GM21447 (cell line): ENCODE measurements around the gene DOCK2.

Source experiments
- ATAC-seq: cut with Tn5 transposase; IDR thresholded peaks from one replicate; pipeline ENCODE4 v1.9.1; 2021; ENCODE audit not compliant: unreplicated experiment

Gene DOCK2

DNA sequence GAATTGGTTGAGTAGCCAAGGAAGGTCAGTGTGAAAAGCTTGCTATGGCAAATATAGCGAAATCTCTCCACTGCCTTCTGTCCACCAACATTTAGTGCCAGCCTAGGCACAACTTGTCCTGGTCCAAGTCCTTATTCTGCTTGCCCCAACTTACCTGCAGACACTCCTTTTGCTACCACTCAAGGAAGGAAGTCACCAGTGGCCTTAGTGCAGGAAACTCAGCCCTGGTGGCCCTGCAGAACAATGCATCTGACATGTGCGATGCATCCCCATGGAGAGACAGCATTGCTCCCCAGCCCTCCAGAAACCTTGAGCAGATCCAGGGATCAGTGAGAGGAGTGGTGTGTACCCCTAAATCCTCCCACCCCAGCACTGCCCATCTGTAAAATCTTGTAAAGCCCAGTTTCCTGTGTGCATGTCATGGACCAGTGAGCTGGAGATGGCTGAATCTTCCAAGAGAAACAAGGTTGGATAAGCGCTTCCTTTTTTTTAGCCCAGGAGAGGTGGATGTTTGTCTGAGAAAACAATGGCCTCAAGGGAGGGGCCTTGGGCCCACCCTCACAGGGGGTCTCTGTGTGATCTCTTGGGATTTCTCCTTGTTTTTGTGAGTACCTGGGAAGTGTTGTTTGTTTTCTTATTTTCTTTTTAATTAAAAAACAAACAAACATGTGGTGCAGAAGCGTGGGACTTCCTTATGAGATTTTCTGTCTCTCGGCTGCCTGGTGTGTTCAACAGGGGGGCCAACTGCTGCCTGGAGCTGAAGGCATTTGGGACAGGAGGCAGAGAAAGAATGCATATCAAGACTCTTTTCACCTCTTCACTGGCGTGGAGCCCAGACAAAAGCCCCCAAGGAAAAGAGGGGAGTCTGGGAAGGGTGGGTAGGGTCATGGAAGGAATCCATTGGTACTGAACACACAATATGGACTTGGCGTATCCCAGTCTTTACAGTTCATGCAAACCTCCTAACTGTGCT lies 472.3 kb downstream of the DOCK2 start:
- ATAC-seq: no peak

- no peak for ATAC-seq
These were observed 473.5 kb downstream of the DOCK2 start for GRCh38 chr5:170110403-170111087.

DNA sequence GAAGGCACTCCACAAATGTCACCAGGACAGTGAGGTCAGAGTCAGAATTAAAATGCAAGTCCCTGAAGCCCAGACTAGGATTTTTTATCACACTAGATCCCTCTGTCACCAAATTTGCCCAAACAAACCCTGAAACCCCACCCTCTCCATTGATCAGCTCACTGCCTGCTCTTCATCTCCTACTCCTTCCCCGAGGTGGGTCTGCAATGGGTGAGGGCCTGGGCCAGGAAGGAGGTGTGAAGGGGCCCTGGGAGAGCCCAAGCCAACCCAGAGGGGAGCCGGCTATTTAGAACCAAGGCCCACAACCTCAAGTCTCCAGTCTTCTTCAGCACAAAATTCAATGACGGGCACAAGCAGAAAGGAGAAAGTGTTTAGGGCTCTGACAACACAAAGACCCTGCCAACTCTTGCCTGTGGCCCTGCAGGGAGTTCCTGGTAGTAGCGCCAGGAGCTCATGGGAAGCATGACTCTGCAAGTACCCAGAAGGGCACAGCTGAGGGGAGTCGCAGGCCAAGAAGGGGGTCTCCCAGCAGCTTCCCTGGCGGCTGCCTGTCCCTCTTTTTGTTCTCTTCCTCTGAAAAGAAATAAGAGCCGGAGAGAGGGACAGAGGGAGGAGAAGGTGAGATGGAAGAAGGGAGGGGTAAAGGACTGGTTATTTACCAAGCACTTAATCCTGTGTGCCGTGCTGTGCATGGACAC lies 474.2 kb downstream of the DOCK2 start:
- no peak for ATAC-seq

DNA sequence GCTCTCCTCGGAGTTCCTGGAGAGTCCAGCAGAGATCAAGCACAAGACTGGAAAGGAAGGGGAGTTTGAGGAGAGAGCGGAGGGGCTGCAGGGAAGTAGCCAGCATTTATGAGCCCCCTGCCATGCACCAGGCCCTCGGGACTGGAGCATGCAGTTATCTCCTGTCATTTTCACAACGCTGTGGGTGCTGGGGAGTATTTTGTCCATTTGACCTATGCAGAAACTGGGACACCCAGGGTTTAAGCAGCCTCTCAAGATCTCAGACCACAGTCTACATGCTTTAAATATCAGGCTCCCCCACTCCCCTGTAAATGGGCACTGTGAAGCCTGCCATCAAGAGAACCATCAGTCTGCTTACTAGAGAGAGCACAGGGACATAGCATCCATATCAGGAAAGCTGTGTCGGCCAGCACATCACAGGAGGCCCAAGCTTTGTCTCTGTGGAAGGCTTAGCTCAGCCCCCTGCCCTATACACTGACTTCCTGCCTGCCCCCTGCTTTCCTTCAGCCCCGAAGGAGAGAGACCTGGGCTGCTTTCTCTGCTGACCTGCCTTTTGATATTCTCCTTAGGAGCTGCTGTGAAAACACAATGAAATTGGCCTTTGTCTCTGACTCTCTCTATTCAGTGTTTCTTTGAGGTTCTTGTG lies 475.9 kb downstream of the DOCK2 start:
- ATAC-seq: no peak

GRCh38 chr5:170113522-170113900 lies 476.4 kb downstream of the DOCK2 start:
- no peak for ATAC-seq

DNA sequence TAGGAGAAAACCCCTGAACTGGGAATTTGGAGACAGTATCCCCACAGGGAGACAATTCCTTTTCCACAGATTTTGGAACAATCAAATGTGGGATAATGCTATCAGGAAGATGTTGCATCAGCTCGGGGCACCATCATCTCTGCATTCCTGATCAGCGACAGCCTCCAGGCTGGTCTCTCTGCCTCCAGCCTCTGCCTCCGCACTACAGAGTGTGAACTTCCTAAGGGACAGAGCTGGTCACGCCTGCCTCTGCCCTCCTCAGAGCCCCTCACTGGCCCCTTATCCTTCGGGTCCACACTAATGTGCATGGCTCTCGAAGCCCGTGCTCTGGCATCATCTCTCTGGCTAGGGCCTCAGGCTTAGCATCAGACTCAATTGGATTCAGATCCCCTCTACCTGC lies 477.2 kb downstream of the DOCK2 start:
- ATAC-seq: no peak

- ATAC-seq: no peak
These were observed 478.9 kb downstream of the DOCK2 start for GRCh38 chr5:170115925-170116324.

DNA sequence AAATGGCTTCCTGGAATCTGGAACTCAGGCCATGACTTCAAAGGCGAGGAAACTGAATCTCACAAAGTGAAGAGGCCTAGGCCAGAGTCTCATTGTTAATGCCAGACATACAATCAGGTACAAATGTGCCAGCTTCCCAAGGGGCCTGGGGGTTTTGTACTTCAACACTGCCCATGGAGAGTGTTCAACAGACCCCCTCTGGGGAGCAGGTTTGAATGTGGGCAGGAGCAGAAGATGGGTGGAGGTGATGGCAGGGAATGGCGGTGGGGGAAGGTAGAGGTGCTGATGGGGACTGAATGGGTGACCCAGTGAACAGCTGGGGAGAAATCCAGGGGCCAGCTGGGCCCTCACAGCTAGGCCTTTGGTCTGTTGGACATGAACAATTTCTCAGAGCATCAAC lies 480.7 kb downstream of the DOCK2 start:
- ATAC-seq: no peak

GRCh38 chr5:170120576-170120975 lies 483.5 kb downstream of the DOCK2 start:
- no peak for ATAC-seq

DNA sequence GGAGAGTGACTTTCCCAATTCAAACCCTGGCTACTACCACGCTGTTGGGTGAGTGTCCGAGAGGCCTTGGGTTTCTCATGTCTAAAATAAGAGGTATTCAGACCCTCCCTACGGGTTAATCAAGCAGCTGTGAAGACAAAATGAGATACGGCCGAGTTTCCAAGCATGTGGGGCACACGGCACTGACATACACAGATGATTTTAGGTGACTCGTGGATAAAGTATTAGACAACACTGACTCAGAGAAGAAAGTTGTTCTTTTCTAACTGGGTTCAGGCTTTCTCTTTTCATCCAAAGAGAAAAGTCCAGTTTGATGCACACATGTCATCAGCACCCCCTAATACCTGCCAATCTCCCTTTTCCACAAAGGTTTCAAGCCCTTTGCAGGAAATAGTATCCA lies 484.2 kb downstream of the DOCK2 start:
- no peak for ATAC-seq

DNA sequence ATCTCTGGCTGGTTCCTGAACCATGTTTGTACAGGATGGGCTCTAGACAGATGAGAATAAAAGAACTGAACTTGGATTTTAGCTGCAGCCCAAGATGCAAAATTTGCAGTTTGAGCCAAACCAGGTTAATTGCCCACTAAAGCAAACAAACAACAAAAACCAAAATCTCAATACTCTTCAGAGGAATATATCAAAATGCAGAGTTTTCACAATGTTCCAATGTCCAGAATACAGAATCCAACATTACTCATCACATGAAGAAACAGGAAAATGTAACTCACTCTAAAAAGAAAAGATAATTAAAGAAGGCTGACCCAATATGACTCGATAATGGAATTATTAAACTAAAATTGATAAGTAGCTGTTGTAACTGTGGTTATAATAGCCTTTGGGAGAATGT lies 489.0 kb downstream of the DOCK2 start:
- ATAC-seq: no peak

GRCh38 chr5:170126626-170127025 lies 489.6 kb downstream of the DOCK2 start:
- ATAC-seq: no peak

GRCh38 chr5:170131235-170131634 lies 494.2 kb downstream of the DOCK2 start:
- no peak for ATAC-seq

- ATAC-seq: no peak
These were observed 495.3 kb downstream of the DOCK2 start for GRCh38 chr5:170132269-170132975.
